Endothelial cell of umbilical vein (primary cell): ENCODE data around the gene MORC2.

Experiments
- CTCF ChIP-seq, 2 donors: IDR thresholded peaks; 1 replicate in 1 of 2; 2 replicates in 1 of 2; pipeline ENCODE4 v1.5.1; 2011; ENCODE audit warnings: low read length in 2 of 2, mild to moderate bottlenecking in 2 of 2, moderate library complexity in 2 of 2, control low read depth in 1 of 2, inconsistent platforms in 1 of 2, low read depth in 1 of 2; ENCODE audit not compliant: insufficient read depth in 1 of 2; ENCODE audit errors: extremely low read depth in 1 of 2
- POLR2A ChIP-seq: IDR thresholded peaks from 2 replicates; pipeline ENCODE4 v1.6.1; 2012; ENCODE audit warnings: low read depth, mild to moderate bottlenecking, control low read depth, low read length

- TF ChIP-seq CTCF (IDR thresholded peaks at IDR 0.05; ENCODE audit: extremely low read depth in 1 of 2, insufficient read depth in 1 of 2, low read depth in 1 of 2, low read length in 2 of 2) (no peak), POLR2A (no peak)
These were observed 11.4 kb upstream of the MORC2 start for GRCh38 chr22:30979932-30980331.
